Measurements from ENCODE around the gene GRAMD1B.

Gene GRAMD1B

GRCh38 chr11:123594188-123594901 is 164.3 kb downstream of the GRAMD1B start:
- no peak for FAIRE-seq

- no peak for FAIRE-seq
Measured at GRCh38 chr11:123594921-123595320, 164.9 kb downstream of the GRAMD1B start.

GRCh38 chr11:123597859-123598258 is 167.8 kb downstream of the GRAMD1B start:
- FAIRE-seq: no peak

GRCh38 chr11:123601136-123601535 is 171.1 kb downstream of the GRAMD1B start:
- FAIRE-seq: no peak

- no peak for FAIRE-seq
Measured at GRCh38 chr11:123601743-123602142, 171.7 kb downstream of the GRAMD1B start.

GRCh38 chr11:123603666-123604065 is 173.6 kb downstream of the GRAMD1B start:
- FAIRE-seq: no peak

- FAIRE-seq: no peak
Measured at GRCh38 chr11:123607781-123608180, 177.7 kb downstream of the GRAMD1B start.

GRCh38 chr11:123608371-123608770 is 178.3 kb downstream of the GRAMD1B start:
- no peak for FAIRE-seq

- FAIRE-seq: no peak
Measured at GRCh38 chr11:123608945-123609344, 178.9 kb downstream of the GRAMD1B start.

- no peak for FAIRE-seq
Measured at GRCh38 chr11:123611698-123612097, 181.6 kb downstream of the GRAMD1B start.

- no peak for FAIRE-seq
Measured at GRCh38 chr11:123616505-123617198, 186.6 kb downstream of the GRAMD1B start.

- FAIRE-seq: no peak
Measured at GRCh38 chr11:123622576-123622975, 192.5 kb downstream of the GRAMD1B start.

GRCh38 chr11:123624974-123625373 is 194.9 kb downstream of the GRAMD1B start:
- FAIRE-seq: no peak

- no peak for FAIRE-seq
Measured at GRCh38 chr11:123628936-123629683, 199.0 kb downstream of the GRAMD1B start.

GRCh38 chr11:123630126-123630608 is 200.1 kb downstream of the GRAMD1B start:
- no peak for FAIRE-seq

- no peak for FAIRE-seq
Measured at GRCh38 chr11:123640029-123640428, 210.0 kb downstream of the GRAMD1B start.

- FAIRE-seq: no peak
Measured at GRCh38 chr11:123640677-123641494, 210.8 kb downstream of the GRAMD1B start.

- FAIRE-seq: no peak
Measured at GRCh38 chr11:123641495-123641840, 211.4 kb downstream of the GRAMD1B start.

GRCh38 chr11:123642435-123642834 is 212.4 kb downstream of the GRAMD1B start:
- no peak for FAIRE-seq

- FAIRE-seq: no peak
Measured at GRCh38 chr11:123645286-123645975, 215.4 kb downstream of the GRAMD1B start.

GRCh38 chr11:123650901-123651300 is 220.8 kb downstream of the GRAMD1B start:
- no peak for FAIRE-seq

- FAIRE-seq: no peak
Measured at GRCh38 chr11:123652599-123652998, 222.5 kb downstream of the GRAMD1B start.

Measured in TTC549 (cell line).